ENCODE measurements around the gene ANKRD63.

The ANKRD63 gene

GRCh38 chr15:40325188-40325587 lies 42.3 kb upstream of the ANKRD63 start:
- Histone ChIP-seq H3K9me3 (ENCODE audit: control insufficient read depth in 2 of 2, low read length in 2 of 2) (no peaks in the 10 kb centered on the region), H3K27ac (ENCODE audit: low read length) (peak overlapping the region; percentile 99), H3K4me1 (ENCODE audit: control insufficient read depth, insufficient read depth, low read length) (peaks cover 63% of the 10 kb centered on the region), H3K27me3 (ENCODE audit: control insufficient read depth in 1 of 2, insufficient read depth in 2 of 2, low read length in 2 of 2) (no peaks in the 10 kb centered on the region), H3K9ac (ENCODE audit: low read length in 2 of 2) (peak overlapping the region; percentile 76 to 96), H3K4me3 (ENCODE audit: low read length in 2 of 2) (peak overlapping the region; percentile 84 to 86), H3K36me3 (ENCODE audit: control insufficient read depth in 2 of 2, insufficient read depth in 2 of 2, low read length in 2 of 2) (peaks cover 4 to 5% of the 10 kb centered on the region in 2 donors)

- H3K27me3 ChIP-seq (ENCODE audit: control insufficient read depth in 1 of 2, insufficient read depth in 2 of 2, low read length in 2 of 2) = no peaks in the 10 kb centered on the region
- H3K36me3 ChIP-seq (ENCODE audit: control insufficient read depth in 2 of 2, insufficient read depth in 2 of 2, low read length in 2 of 2) = peaks cover 4 to 5% of the 10 kb centered on the region in 2 donors
- peak overlapping the region; percentile 84 to 86 for H3K4me3 ChIP-seq (ENCODE audit: low read length in 2 of 2)
- peak overlapping the region; percentile 99 for H3K27ac ChIP-seq (ENCODE audit: low read length)
- H3K9me3 ChIP-seq (ENCODE audit: control insufficient read depth in 2 of 2, low read length in 2 of 2) = no peaks in the 10 kb centered on the region
- H3K9ac ChIP-seq (ENCODE audit: low read length in 2 of 2) = peak overlapping the region; percentile 76 to 96
- peaks cover 53% of the 10 kb centered on the region for H3K4me1 ChIP-seq (ENCODE audit: control insufficient read depth, insufficient read depth, low read length)
These were observed 41.4 kb upstream of the ANKRD63 start for GRCh38 chr15:40323953-40324937.

GRCh38 chr15:40323239-40323952 lies 40.5 kb upstream of the ANKRD63 start, which contains the start of gene INAFM2:
TSS of gene INAFM2 (plus strand) at chr15:40323692. CDS start at chr15:40324056, 364 bp downstream.
- H3K9me3 ChIP-seq (ENCODE audit: control insufficient read depth in 2 of 2, low read length in 2 of 2) = no peaks in the 10 kb centered on the region
- peak within 1 kb of the TSS; percentile 76 to 96 for H3K9ac ChIP-seq (ENCODE audit: low read length in 2 of 2)
- no peaks in the 10 kb centered on the region for H3K27me3 ChIP-seq (ENCODE audit: control insufficient read depth in 1 of 2, insufficient read depth in 2 of 2, low read length in 2 of 2)
- H3K36me3 ChIP-seq (ENCODE audit: control insufficient read depth in 2 of 2, insufficient read depth in 2 of 2, low read length in 2 of 2) = peaks cover 4 to 5% of the 10 kb centered on the region in 2 donors
- H3K27ac ChIP-seq (ENCODE audit: low read length) = peak within 1 kb of the TSS; percentile 99
- peak within 1 kb of the TSS; percentile 84 to 86 for H3K4me3 ChIP-seq (ENCODE audit: low read length in 2 of 2)
- peaks cover 45% of the 10 kb centered on the region for H3K4me1 ChIP-seq (ENCODE audit: control insufficient read depth, insufficient read depth, low read length)

DNA sequence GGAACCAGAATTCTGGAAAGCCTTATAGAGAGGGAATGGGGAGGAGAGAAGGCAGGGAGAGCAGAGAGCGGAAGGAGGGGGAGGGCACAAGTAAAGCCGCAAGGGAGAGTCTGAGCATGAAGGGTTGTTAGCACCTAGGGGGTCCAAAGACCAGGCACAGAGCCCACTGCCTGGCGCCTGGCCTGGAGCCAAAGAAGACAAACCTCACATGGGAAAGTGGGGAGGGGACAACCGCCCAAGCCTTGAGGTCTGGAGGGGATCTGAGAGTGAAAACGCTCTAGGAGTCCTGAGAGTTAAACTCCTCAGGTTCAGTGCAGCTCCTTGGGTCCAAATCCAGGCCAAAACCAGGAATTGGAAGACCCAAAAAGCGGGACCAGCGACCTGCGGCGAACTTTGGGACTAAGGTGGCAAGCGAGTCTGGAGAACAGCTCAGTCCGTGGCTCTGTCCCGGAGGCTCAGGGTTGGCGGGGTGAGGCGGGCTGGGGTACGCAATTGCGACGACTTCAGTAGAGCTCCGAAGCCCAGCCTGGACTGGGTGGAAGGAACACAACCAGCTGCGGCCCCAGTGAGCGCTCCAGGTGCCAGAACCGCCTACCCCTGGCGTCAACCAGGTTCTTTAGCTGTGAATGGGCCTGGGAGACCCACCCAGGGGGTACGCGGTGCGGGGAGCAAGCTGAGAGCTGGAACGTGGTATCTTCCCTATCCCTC lies 39.8 kb upstream of the ANKRD63 start:
- Histone ChIP-seq H3K27me3 (ENCODE audit: control insufficient read depth in 1 of 2, insufficient read depth in 2 of 2, low read length in 2 of 2) (no peaks in the 10 kb centered on the region), H3K36me3 (ENCODE audit: control insufficient read depth in 2 of 2, insufficient read depth in 2 of 2, low read length in 2 of 2) (peaks cover 4 to 5% of the 10 kb centered on the region in 2 donors), H3K4me3 (ENCODE audit: low read length in 2 of 2) (peak overlapping the region; percentile 54 to 86), H3K9me3 (ENCODE audit: control insufficient read depth in 2 of 2, low read length in 2 of 2) (no peaks in the 10 kb centered on the region), H3K9ac (ENCODE audit: low read length in 2 of 2) (peak overlapping the region; percentile 70 to 89), H3K4me1 (ENCODE audit: control insufficient read depth, insufficient read depth, low read length) (peaks cover 41% of the 10 kb centered on the region), H3K27ac (ENCODE audit: low read length) (peak overlapping the region; percentile 99)

DNA sequence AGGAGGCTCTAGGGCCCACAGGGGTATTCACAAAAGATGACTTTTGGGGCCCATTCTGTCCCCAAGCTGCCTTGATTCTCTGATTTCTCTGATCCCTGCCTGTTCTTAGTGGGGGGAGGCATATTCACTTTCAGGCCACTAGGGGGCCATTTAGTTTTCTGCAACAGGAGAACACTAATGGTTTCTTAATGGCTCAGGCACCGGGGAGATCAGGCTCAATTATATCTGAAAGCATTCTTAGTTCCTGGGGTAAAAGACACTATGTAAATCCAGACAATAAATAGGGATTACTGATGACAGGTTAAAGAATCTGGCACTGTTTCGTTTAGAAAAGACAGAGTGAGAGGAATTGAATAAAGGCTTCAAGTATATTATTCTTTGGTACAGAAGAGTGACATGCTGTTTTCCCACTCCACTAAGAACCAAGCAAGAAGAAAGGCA lies 38.1 kb upstream of the ANKRD63 start:
- Histone ChIP-seq H3K4me1 (ENCODE audit: control insufficient read depth, insufficient read depth, low read length) (peaks cover 26% of the 10 kb centered on the region), H3K4me3 (ENCODE audit: low read length in 2 of 2) (no peak overlapping the region), H3K27ac (ENCODE audit: low read length) (peak overlapping the region; percentile 4), H3K36me3 (ENCODE audit: control insufficient read depth in 2 of 2, insufficient read depth in 2 of 2, low read length in 2 of 2) (peaks cover 0 to 2% of the 10 kb centered on the region in 2 donors), H3K9me3 (ENCODE audit: control insufficient read depth in 2 of 2, low read length in 2 of 2) (no peaks in the 10 kb centered on the region), H3K27me3 (ENCODE audit: control insufficient read depth in 1 of 2, insufficient read depth in 2 of 2, low read length in 2 of 2) (peaks cover 0 to 2% of the 10 kb centered on the region in 2 donors), H3K9ac (ENCODE audit: low read length in 2 of 2) (no peak overlapping the region)

DNA sequence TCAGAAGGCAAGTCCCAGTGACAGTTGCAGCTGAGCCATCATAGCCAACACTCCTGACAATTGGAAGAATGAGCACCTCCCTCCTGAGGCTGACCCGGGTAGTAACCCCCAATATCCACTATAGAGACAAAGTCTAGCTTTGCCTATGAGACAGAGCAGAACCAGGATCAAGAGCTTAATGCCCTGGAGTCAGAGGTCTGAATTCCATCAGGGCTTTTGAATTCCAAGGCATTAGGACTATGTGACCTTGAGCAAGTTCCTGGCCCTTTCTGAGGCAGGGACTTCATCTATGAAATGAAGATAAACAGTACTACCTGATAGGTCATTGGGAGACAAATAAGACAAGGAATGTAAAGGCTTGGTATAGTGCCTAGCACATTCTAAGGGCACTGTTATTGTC lies 37.5 kb upstream of the ANKRD63 start:
- H3K36me3 ChIP-seq (ENCODE audit: control insufficient read depth in 2 of 2, insufficient read depth in 2 of 2, low read length in 2 of 2) = peaks cover 0 to 2% of the 10 kb centered on the region in 2 donors
- H3K9ac ChIP-seq (ENCODE audit: low read length in 2 of 2) = peak overlapping the region in 1 of 2 donors; percentile 13
- no peaks in the 10 kb centered on the region for H3K9me3 ChIP-seq (ENCODE audit: control insufficient read depth in 2 of 2, low read length in 2 of 2)
- H3K27me3 ChIP-seq (ENCODE audit: control insufficient read depth in 1 of 2, insufficient read depth in 2 of 2, low read length in 2 of 2) = peaks cover 0 to 2% of the 10 kb centered on the region in 2 donors
- peaks cover 21% of the 10 kb centered on the region for H3K4me1 ChIP-seq (ENCODE audit: control insufficient read depth, insufficient read depth, low read length)
- H3K27ac ChIP-seq (ENCODE audit: low read length) = peak overlapping the region; percentile 4
- no peak overlapping the region for H3K4me3 ChIP-seq (ENCODE audit: low read length in 2 of 2)

DNA sequence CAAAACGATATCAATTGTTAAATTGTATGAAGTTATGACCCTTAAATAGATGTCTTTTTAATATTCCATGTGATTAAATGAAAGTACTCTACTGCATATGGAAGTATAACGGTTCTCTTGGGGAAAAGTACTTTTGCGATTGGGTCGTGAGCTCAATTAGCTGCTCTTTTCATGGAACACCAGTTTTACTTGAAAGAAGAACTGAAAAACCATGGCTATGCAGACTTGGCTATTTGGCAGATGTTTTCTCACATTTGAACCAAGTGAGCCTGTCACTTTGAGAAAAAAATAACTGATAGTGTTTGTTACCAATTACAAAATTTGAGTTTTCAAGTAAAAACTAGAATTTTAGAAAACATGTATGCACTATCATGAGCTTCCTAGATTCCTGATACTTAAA lies 34.7 kb upstream of the ANKRD63 start:
- Histone ChIP-seq H3K4me1 (ENCODE audit: control insufficient read depth, insufficient read depth, low read length) (peaks cover 12% of the 10 kb centered on the region), H3K27ac (ENCODE audit: low read length) (no peak overlapping the region)

GRCh38 chr15:40316931-40317330 lies 34.1 kb upstream of the ANKRD63 start:
- Histone ChIP-seq H3K36me3 (ENCODE audit: control insufficient read depth in 2 of 2, insufficient read depth in 2 of 2, low read length in 2 of 2) (no peaks in the 10 kb centered on the region), H3K9me3 (ENCODE audit: control insufficient read depth in 2 of 2, low read length in 2 of 2) (no peaks in the 10 kb centered on the region), H3K27me3 (ENCODE audit: control insufficient read depth in 1 of 2, insufficient read depth in 2 of 2, low read length in 2 of 2) (peaks cover 0 to 2% of the 10 kb centered on the region in 2 donors)

More for the DNA sequence above, 34.7 kb upstream of the ANKRD63 start:
- H3K9me3 ChIP-seq (ENCODE audit: control insufficient read depth in 2 of 2, low read length in 2 of 2) = no peaks in the 10 kb centered on the region
- H3K27me3 ChIP-seq (ENCODE audit: control insufficient read depth in 1 of 2, insufficient read depth in 2 of 2, low read length in 2 of 2) = peaks cover 0 to 2% of the 10 kb centered on the region in 2 donors
- H3K9ac ChIP-seq (ENCODE audit: low read length in 2 of 2) = no peak overlapping the region
- no peak overlapping the region for H3K4me3 ChIP-seq (ENCODE audit: low read length in 2 of 2)
- no peaks in the 10 kb centered on the region for H3K36me3 ChIP-seq (ENCODE audit: control insufficient read depth in 2 of 2, insufficient read depth in 2 of 2, low read length in 2 of 2)

GRCh38 chr15:40314723-40315276 lies 31.9 kb upstream of the ANKRD63 start:
- Histone ChIP-seq H3K9me3 (ENCODE audit: control insufficient read depth in 2 of 2, low read length in 2 of 2) (no peaks in the 10 kb centered on the region), H3K27me3 (ENCODE audit: control insufficient read depth in 1 of 2, insufficient read depth in 2 of 2, low read length in 2 of 2) (peaks cover 0 to 2% of the 10 kb centered on the region in 2 donors), H3K4me3 (ENCODE audit: low read length in 2 of 2) (no peak overlapping the region), H3K27ac (ENCODE audit: low read length) (no peak overlapping the region), H3K4me1 (ENCODE audit: control insufficient read depth, insufficient read depth, low read length) (peaks cover 3% of the 10 kb centered on the region), H3K9ac (ENCODE audit: low read length in 2 of 2) (no peak overlapping the region), H3K36me3 (ENCODE audit: control insufficient read depth in 2 of 2, insufficient read depth in 2 of 2, low read length in 2 of 2) (no peaks in the 10 kb centered on the region)

More at GRCh38 chr15:40316931-40317330, 34.1 kb upstream of the ANKRD63 start:
- Histone ChIP-seq H3K27ac (ENCODE audit: low read length) (no peak overlapping the region), H3K4me3 (ENCODE audit: low read length in 2 of 2) (no peak overlapping the region), H3K4me1 (ENCODE audit: control insufficient read depth, insufficient read depth, low read length) (peaks cover 6% of the 10 kb centered on the region), H3K9ac (ENCODE audit: low read length in 2 of 2) (no peak overlapping the region)
